ENCODE data around the gene MORN1.
"Not testable (repeated sequence)": the region's sequence is repeated elsewhere in the genome, so short reads cannot be mapped to it uniquely, and the experiment has no call there.

Gene MORN1

GRCh38 chr1:2391041-2391930 lies at the start of gene MORN1, which contains the start of gene RER1:
TSS of gene MORN1 (minus strand) at chr1:2391554. CDS start at chr1:2391533, 21 bp downstream.
TSS of gene RER1 (plus strand) at chr1:2391841. CDS start at chr1:2395791, 3,950 bp downstream.
- DNase-seq (ENCODE audit: low read depth) = peak; percentile 97

DNA sequence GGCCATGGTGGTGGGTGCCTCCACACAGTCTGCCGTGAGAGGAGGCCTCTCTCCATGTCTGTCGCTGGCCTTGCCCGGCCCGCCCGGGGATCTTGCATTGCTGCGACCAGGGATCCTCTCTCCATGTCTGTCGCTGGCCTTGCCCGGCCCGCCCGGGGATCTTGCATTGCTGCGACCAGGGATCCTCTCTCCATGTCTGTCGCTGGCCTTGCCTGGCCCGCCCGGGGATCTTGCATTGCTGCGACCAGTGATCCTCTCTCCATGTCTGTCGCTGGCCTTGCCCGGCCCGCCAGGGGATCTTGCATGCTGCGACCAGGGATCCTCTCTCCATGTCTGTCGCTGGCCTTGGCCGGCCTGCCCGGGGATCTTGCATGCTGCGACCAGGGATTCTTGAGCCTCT lies 49.0 kb upstream of the MORN1 start:
- not testable (repeated sequence) for DNase-seq (ENCODE audit: low read depth)

GRCh38 chr1:2439369-2439768 lies 48.0 kb upstream of the MORN1 start:
- no peak for DNase-seq (ENCODE audit: low read depth)

- DNase-seq (ENCODE audit: low read depth) = no peak
These were observed 47.3 kb upstream of the MORN1 start for GRCh38 chr1:2438641-2439040.

- no peak for DNase-seq (ENCODE audit: low read depth)
These were observed 46.7 kb upstream of the MORN1 start for GRCh38 chr1:2438038-2438437.

DNA sequence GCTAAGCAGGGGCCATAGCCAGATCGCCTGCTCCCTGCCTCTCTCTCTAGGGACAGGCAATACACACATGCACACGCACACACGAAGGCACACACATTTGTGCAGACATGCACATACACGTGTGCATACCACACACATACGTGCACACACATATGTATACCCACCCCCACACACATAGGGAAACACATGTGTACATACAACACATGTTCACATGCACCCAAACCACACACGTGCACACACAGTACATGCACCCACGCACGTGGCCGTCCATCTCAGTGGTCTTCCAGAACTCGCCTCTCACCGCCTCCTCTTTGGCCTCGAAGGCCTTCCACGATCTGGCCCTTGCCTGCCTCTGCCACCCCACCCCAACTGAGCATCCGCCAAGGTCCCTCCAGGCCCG lies 46.3 kb upstream of the MORN1 start:
- no peak for DNase-seq (ENCODE audit: low read depth)

- no peak for DNase-seq (ENCODE audit: low read depth)
These were observed 45.5 kb upstream of the MORN1 start for GRCh38 chr1:2436876-2437275.

DNA sequence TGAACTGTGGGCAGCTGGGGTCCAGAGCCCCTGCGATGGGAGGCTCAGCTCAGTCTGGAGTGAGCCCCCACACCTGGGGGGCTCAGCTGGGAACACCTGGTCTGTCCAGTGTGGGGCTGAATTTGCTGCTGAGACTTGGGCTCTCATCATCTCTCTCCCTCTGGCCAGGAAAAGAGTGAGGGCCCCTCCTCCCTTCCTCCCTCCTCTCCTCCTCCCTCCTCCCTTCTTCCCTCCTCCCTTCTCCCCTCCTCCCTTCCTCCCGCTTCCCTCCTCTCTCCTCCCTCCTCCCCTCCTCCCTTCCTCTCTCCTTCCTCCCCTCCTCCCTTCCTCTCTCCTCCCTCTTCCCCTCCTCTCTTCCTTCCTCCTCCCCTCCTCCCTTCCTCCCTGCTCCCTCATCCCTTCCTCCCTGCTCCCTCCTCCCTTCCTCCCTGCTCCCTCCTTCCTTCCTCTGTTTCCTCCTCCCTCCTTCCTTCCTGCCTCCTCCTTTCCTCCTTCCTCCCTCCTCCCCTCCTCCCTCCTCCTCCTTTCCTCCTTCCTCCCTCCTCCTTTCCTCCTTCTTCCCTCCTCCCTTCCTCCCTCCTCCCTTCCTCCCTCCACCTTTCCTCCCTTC lies 44.5 kb upstream of the MORN1 start:
- DNase-seq (ENCODE audit: low read depth) = no peak

DNA sequence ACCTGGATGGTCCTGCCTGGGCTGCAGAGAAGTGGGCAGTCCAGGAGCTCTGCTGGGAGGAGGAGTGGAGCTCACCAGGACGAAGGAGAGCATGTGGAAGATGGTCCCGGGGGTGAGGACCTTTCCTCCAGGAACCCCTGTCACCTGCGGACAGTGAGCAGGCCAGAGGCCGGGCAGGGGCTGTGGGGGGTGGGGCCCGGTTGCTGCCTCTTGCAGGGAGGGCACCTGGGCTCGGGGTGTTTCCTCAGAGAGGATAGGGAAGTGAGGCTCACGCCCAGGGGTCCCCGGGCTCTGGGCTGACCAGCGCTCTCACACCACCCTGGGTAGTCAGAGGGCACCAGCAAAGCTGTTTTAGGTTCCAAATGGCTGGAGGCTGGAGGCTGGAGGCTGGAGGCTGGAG lies 43.7 kb upstream of the MORN1 start:
- DNase-seq (ENCODE audit: low read depth) = no peak

- no peak for DNase-seq (ENCODE audit: low read depth)
These were observed 42.7 kb upstream of the MORN1 start for GRCh38 chr1:2433936-2434655.

- no peak for DNase-seq (ENCODE audit: low read depth)
These were observed 41.8 kb upstream of the MORN1 start for GRCh38 chr1:2433196-2433595.

GRCh38 chr1:2432441-2432844 lies 41.1 kb upstream of the MORN1 start:
- DNase-seq (ENCODE audit: low read depth) = no peak

DNA sequence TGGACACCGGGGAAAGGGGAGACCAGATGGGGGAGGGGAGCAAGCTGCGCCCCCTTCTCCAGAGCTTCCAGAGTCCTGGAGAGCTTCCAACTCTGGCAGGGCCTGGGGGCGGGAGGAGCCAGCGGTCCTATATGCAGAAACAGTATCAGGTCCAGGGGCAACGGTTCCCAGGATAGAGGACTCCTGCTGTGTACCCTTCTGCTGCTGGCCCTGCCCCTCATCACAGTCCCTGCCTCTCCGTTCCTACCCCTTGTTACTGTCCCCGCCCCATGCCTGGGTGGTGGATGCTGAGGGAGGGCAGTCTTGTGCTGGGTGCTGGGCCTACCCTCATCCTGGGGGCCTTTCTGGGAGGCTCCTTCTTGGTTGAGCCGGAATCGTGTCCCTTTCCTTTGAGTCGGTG lies 40.2 kb upstream of the MORN1 start:
- no peak for DNase-seq (ENCODE audit: low read depth)

DNA sequence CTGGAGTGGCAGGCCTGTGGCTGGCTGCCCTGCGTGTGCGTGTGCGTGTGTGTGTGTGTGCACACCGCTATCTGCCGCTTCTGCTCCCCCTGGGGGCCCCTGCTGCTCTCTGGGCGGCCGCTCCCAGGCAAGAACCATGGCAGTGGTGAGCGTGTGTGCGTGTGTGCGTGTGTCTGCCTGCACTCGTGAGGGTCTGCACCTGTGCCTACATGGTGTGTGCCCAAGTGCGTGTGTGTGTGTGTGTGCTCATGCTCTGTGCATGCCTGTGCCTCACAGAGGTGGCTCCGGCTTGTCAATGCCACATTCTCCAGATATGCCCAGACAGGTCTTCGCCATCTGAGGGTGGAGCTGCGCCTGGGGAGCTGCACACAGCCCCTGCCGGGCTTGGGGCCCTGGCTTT lies 39.7 kb upstream of the MORN1 start:
- DNase-seq (ENCODE audit: low read depth) = no peak

DNA sequence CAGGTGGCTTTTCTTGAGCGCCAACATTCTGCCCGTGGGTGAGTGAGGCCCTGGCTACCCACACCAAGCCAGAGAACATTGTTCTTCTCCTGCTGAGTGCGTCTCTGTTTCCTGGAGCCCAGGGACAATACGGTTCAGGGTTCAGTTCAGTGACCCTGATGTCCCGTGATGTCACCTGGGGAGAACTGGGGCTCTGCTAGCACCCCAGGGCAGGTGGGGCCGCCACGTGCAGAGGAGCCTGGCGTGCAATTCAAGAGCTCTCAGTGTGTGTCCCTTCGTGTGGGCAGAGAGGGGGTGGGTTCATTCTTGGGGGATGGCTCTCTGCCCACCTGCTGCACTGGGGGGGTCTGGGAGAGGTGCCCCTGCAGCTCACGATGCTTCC lies 39.2 kb upstream of the MORN1 start:
- DNase-seq (ENCODE audit: low read depth) = no peak

DNA sequence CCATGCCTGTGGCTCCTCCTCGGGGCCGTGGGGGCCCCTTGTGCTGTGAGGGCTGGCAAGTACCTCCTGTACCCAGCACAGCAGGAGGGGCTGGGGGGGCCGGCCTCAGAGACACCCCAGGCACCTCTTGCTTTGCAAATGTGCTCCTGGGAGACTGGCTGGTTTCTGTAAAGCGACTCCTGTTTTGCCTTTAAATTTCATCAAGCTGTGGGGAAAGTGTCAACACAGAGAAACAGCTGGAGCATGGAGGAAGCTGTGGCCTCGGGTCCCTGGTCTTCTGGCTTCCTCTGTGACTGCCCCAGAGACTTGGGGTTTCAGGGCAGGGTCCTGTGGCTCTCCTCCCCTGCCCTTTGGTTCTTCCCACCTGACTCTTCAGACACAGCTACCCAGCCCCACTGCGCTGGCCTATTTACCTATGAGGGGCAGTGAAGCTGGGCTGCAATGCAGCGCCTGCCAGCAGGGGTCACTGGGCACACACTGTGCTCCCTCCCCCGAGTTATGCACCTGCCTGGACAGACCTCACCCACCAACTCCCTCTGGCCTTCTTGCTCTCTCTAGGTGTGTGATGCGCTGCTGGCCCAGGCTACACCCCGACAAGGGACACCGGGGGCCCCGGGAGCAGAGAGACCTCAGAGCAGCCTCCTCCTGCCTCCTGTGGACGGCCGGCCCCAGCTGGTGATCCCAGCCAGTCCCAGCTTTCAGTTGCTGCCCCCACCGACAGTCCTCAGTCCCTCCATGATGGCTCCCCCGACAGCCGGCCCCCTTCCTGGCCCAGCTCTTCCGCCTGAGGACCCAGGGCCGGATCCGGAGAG lies 38.6 kb upstream of the MORN1 start:
- no peak for DNase-seq (ENCODE audit: low read depth)

- no peak for DNase-seq (ENCODE audit: low read depth)
These were observed 37.1 kb upstream of the MORN1 start for GRCh38 chr1:2428490-2428889.

DNA sequence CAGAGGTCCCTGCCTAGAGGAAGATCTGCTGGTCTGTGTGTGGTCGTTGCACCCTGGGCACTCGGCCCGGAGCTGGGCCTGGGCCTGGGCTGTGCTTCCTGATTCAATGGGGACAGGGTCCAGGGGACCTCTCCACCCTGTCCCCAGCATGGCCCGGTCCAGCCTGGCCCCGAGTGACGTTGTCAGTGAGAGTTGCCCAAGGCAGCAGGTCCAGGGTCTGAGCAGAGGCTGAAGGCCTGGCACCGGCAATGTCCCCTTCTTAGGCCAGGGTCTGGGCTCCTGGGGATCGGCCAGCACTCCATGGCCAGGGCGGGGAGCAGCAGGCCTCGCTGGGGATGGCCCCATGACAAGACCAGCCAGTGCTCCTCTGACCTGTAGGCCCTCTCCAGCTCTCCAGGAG lies 36.6 kb upstream of the MORN1 start:
- DNase-seq (ENCODE audit: low read depth) = no peak

- no peak for DNase-seq (ENCODE audit: low read depth)
These were observed 35.7 kb upstream of the MORN1 start for GRCh38 chr1:2427051-2427450.

DNA sequence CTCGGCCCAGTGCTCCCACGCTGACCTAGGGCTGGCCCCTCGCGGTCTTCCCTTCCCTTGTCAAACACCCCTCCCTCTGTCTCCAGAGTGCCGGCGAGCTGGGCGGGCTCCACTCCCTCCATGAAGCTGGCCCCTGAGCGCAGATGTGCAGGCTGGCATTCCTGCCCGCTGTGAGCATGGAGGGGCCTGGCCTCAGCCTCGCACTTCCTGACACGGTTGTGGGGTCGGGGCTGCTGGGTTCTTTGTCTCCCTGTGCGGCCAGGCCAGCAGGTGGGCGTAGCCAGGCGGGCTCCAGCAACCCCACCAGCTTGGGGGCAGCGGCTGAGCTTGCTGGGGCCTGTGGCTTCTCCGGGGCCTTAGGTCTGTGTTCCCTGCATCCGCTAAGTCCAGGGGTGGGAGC lies 35.2 kb upstream of the MORN1 start:
- DNase-seq (ENCODE audit: low read depth) = no peak

DNA sequence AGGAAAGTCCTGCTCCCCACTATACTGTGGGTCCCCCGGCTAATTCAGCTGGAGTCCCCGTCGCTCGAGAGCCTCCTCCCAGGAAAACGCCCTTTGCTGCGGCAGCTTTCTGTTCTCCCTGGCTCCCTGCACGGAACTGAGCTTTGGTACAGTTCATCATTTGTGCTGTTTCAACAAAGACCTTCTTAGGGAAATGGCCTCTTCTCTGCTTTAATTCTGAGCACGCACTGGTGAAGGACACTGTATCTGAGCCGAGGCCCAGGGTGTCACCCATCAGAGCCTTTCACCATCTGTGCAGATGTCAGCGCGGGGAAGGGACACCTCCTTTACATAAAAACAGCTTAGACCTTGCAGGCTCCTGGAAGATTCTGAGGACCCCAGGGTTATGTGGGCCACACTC lies 34.5 kb upstream of the MORN1 start:
- DNase-seq (ENCODE audit: low read depth) = no peak

DNA sequence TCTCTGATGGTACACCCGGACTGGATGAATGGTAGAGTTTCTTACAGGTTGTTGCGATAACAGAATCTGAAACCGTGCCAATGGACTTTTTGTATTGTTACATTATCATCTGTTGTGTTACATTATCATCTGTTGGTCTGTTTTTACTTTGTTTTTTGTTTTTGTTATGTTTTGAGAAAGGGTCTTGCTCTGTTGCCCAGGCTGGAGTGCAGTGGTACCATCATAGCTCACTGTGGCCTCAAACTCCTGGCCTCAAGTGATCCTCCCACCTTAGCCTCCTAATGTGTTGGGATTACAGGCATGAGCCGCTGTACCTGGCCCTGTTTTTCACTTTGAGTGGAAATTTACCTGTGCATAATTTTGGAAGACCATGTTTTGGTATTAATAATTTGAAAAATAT lies 31.2 kb upstream of the MORN1 start:
- no peak for DNase-seq (ENCODE audit: low read depth)
